ENCODE results near the gene MYLIP. TPM values are rescaled to one million over a fixed set of nuclear protein-coding genes. Genes with fewer than 3 reads are reported as not detected.

The MYLIP gene
- total RNA-seq, 4 donors from 2014 or later: 8.6 to 32.0 (median 17.5) TPM

DNA sequence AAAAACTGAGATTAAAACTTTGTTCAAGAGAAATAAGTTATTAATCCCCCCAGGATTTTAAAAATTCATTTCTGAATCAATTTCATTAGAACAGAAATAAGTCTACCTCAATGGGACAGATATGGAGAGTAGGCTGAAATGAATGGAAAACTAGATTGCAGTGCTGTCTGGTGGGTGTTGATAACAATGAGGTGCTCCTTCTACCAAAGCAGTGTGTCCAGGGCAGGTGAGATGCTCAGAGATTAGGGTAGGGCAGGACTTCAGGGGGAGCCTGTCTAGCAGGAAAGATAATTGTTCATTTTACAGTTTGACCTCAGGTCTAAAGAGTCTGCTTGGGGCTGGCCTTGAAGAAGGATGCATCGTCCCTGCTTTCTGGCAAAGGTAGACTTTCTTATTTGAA lies 38.0 kb upstream of the MYLIP start:
- H3K4me3 ChIP-seq: no peak overlapping the region
- no peaks in the 10 kb centered on the region for H3K9me3 ChIP-seq
- H3K4me1 ChIP-seq: peaks cover 0 to 12% (median 4%) of the 10 kb centered on the region in 3 donors
- no peak for DNase-seq
- H3K36me3 ChIP-seq: no peaks in the 10 kb centered on the region
- intact Hi-C loops (cut with DNase I): no loop called here
- 92% methylated on average over 1 of the region's 1 CpG for WGBS, 2 donors
- TF ChIP-seq, protein P1, sequence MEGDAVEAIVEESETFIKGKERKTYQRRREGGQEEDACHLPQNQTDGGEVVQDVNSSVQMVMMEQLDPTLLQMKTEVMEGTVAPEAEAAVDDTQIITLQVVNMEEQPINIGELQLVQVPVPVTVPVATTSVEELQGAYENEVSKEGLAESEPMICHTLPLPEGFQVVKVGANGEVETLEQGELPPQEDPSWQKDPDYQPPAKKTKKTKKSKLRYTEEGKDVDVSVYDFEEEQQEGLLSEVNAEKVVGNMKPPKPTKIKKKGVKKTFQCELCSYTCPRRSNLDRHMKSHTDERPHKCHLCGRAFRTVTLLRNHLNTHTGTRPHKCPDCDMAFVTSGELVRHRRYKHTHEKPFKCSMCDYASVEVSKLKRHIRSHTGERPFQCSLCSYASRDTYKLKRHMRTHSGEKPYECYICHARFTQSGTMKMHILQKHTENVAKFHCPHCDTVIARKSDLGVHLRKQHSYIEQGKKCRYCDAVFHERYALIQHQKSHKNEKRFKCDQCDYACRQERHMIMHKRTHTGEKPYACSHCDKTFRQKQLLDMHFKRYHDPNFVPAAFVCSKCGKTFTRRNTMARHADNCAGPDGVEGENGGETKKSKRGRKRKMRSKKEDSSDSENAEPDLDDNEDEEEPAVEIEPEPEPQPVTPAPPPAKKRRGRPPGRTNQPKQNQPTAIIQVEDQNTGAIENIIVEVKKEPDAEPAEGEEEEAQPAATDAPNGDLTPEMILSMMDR (IDR thresholded peaks at IDR 0.05): no peak
- TF ChIP-seq POLR2A (IDR thresholded peaks at IDR 0.05): no peak
- no peak overlapping the region for H3K27ac ChIP-seq
- H3K27me3 ChIP-seq: no peaks in the 10 kb centered on the region

DNA sequence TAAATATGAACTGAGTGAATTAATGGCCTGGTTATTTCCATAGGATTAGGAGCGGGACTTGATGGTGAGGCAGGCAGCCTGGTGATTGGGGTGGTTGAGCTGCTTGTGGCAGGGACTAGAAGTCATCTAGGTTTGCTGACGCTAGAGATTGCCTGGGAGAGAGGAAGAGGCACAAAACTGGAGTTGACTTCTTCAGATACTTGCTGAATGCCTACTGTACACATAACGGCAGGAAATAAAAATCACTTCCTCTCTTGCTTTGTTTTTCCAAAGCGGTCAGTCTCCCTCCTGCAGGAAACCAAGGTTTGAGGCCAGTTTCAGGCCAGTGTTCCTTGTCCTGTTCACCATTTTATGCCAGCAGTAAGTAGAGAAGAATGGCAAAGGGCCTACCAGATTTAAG lies 36.7 kb upstream of the MYLIP start:
- no peaks in the 10 kb centered on the region for H3K36me3 ChIP-seq
- no peak for DNase-seq
- peaks cover 0 to 12% (median 4%) of the 10 kb centered on the region in 3 donors for H3K4me1 ChIP-seq
- TF ChIP-seq, protein P1 (IDR thresholded peaks at IDR 0.05): no peak
- no peak for TF ChIP-seq POLR2A (IDR thresholded peaks at IDR 0.05)
- no peaks in the 10 kb centered on the region for H3K27me3 ChIP-seq
- intact Hi-C loops (cut with DNase I): no loop called here
- H3K9me3 ChIP-seq: no peaks in the 10 kb centered on the region
- no peak overlapping the region for H3K27ac ChIP-seq
- H3K4me3 ChIP-seq: no peak overlapping the region
- 71% methylated on average over 3 to 4 of the region's 4 CpGs for WGBS, 2 donors

DNA sequence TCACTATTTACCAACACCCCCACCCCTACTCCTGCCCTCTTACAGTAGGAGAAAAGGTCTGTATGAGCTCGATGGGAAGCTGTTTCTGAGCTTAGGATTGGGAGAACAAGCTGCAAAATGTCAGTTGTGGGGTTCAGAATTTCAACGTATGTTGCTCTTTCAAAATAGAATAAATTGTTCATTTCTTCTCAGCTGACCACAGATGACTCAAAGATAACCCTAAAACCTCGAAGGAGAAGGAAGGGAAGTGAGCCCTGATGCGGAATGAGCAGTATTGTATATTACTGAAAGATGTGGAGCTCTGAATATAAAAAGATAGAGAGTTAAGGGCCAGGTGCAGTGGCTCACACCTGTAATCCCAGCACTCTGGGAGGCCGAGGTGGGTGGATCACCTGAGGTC lies 35.9 kb upstream of the MYLIP start:
- WGBS, 2 donors: 65 to 73% methylated on average over 5 of the region's 5 CpGs
- Histone ChIP-seq H3K36me3 (no peaks in the 10 kb centered on the region), H3K4me1 (peaks cover 0 to 12% (median 4%) of the 10 kb centered on the region in 3 donors), H3K27me3 (no peaks in the 10 kb centered on the region), H3K4me3 (no peak overlapping the region), H3K27ac (no peak overlapping the region), H3K9me3 (no peaks in the 10 kb centered on the region)
- TF ChIP-seq POLR2A (IDR thresholded peaks at IDR 0.05): no peak
- TF ChIP-seq, protein P1 (IDR thresholded peaks at IDR 0.05): no peak
- intact Hi-C loops (cut with DNase I): no loop called here
- DNase-seq: no peak

DNA sequence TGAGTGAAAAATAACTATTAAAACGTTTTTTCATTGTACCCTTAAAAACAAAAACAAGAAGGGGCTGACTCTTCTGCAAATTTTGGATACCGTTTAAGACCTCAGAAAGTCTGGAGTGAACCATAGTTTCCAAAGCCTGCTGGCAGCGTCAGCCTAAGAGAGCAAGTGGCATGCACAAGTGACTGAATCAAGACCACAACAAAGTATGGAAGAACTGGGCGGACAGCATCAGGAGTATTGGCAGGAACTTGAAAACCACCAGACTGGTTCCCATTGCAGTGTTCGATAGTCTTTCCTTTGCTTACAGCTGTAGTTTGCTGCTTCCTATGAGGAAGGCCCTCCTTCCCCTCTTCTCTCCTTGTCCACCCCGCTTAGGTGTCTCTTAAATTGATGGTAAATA lies 33.7 kb upstream of the MYLIP start:
- no peak for DNase-seq
- H3K4me1 ChIP-seq: peaks cover 0 to under 1% (median 0%) of the 10 kb centered on the region in 3 donors
- 66 to 80% methylated on average over 6 of the region's 6 CpGs for whole genome bisulfite sequencing, 2 donors
- H3K27me3 ChIP-seq: no peaks in the 10 kb centered on the region
- no peak for TF ChIP-seq POLR2A (IDR thresholded peaks at IDR 0.05)
- TF ChIP-seq, protein P1 (IDR thresholded peaks at IDR 0.05): no peak
- H3K9me3 ChIP-seq: no peaks in the 10 kb centered on the region
- intact Hi-C loops (cut with DNase I): no loop called here
- no peak overlapping the region for H3K4me3 ChIP-seq
- no peaks in the 10 kb centered on the region for H3K36me3 ChIP-seq
- H3K27ac ChIP-seq: no peak overlapping the region

DNA sequence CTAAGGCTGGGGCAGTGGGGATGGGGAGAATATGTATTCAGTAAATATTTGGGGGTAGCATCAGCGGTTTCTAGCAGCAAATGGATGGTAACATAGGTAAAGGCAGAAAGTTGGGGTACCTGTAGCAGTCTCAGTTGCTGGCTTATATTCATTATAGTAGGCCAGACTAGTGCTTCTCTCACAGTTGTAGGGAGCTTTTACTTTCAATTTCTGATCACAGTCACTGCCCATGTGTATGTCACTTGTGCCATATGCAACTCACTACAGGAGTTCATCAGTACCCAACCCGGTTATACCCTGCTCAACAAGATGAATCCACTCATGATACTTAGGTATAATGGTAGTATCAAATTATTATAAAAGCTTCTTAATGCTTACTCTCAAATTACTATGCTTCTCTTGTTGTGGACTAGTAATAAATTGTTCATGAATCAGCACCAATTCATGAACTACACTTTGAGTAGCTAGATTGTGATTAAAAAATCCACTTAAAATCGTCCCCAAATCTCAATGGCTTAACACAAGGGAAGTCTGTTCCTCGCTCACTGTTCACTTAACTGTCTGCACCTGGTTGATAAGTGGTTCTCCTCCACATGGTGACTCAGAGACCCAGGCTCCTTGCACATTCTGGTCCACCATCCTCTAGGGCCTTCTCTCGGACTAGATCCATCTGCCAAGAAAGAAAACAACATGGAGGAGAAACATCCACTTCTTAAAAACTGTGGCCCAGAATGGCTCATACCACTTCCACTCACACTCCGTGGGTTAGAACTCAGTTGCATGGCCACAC lies 31.3 kb upstream of the MYLIP start:
- H3K4me1 ChIP-seq: no peaks in the 10 kb centered on the region
- H3K27me3 ChIP-seq: no peaks in the 10 kb centered on the region
- no peak overlapping the region for H3K4me3 ChIP-seq
- no peaks in the 10 kb centered on the region for H3K9me3 ChIP-seq
- no peak for DNase-seq
- no peaks in the 10 kb centered on the region for H3K36me3 ChIP-seq
- intact Hi-C loops (cut with DNase I): no loop called here
- TF ChIP-seq POLR2A (IDR thresholded peaks at IDR 0.05): no peak
- TF ChIP-seq, protein P1 (IDR thresholded peaks at IDR 0.05): no peak
- 77 to 89% methylated on average over 6 of the region's 6 CpGs for WGBS, 2 donors
- H3K27ac ChIP-seq: no peak overlapping the region
